K562 (cell line): Measurements from ENCODE around the gene FCHO2. TPM values are rescaled to one million over a fixed set of nuclear protein-coding genes. Genes with fewer than 3 reads are reported as not detected.

Source experiments
- ATAC-seq: fragments of 200-7000 bp; cut with Tn5 transposase; 3 replicates; pipeline ENCODE4 v1.9.1; 2020; ENCODE audit warnings: moderate library complexity
- BruUV-seq: library from RNA; stranded (reverse); fragments of 400-500 nt; replicated peaks from 2 replicates; lab custom pipeline; 2021; lab: Mats Ljungman, UMichigan
- CTCF ChIA-PET: fragments of 300-600 bp; formaldehyde crosslinking; extraction: SDS; loops from one replicate; lab custom pipeline; 2021; ENCODE audit warnings: low intra/inter-chr PET ratio; lab: Yijun Ruan, JAX
- POLR2A ChIA-PET: fragments of 300-600, 350-650 bp; sonication (Branson Sonifier 250); formaldehyde crosslinking; extraction: SDS; loops from one replicate; lab custom pipeline; 2021; ENCODE audit warnings: antibody characterized with exemption, inconsistent platforms; lab: Yijun Ruan, JAX
- DNase-seq, 4 experiments: peaks; one replicate each; pipeline versions ENCODE4 v3.0.0 to v3.0.0-alpha.2; 2011 to 2018; ENCODE audit warnings: low spot score in 3 of 4, mixed read lengths in 3 of 4; ENCODE audit errors: extremely low read depth in 1 of 4
- FAIRE-seq: peaks from 2 replicates; lab custom pipeline; 2011; peaks lifted over from hg19 to GRCh38; lab: Jason Lieb, UNC
- H2AFZ ChIP-seq: 2 replicates; pipeline ENCODE4 v1.6.0; 2011; ENCODE audit warnings: low read depth, low read length, control low read depth, inconsistent platforms
- H3K27ac ChIP-seq: fragments of 200-600 bp; 3 replicates; pipeline ENCODE4 v1.8.0; 2011; ENCODE audit warnings: low read depth, mild to moderate bottlenecking, control low read depth, inconsistent platforms, low read length, moderate library complexity, mixed read lengths; ENCODE audit errors: extremely low read depth
- H3K27me3 ChIP-seq, 2 experiments: fragments of 300-600 bp in 1 of 2; 2 replicates in 1 of 2; 3 replicates in 1 of 2; pipeline versions ENCODE4 v1.6.0 to v1.8.0; 2011; ENCODE audit warnings: inconsistent platforms in 2 of 2, low read length in 2 of 2, mild to moderate bottlenecking in 1 of 2, mixed read lengths in 1 of 2, moderate library complexity in 1 of 2; ENCODE audit not compliant: control insufficient read depth in 2 of 2, insufficient read depth in 2 of 2
- H3K36me3 ChIP-seq: fragments of 300-600 bp; 3 replicates; pipeline ENCODE4 v1.8.0; 2011; ENCODE audit warnings: mild to moderate bottlenecking, low read length, inconsistent platforms; ENCODE audit not compliant: control insufficient read depth, insufficient read depth
- H3K4me1 ChIP-seq, 2 experiments: fragments of 200-600 bp in 1 of 2; replicated peaks in 1 of 2; 2 replicates in 1 of 2; 3 replicates in 1 of 2; pipeline versions ENCODE4 v1.5.1 to v1.8.0; 2011; ENCODE audit warnings: inconsistent platforms in 2 of 2, low read length in 2 of 2, mild to moderate bottlenecking in 1 of 2, mixed read lengths in 1 of 2, moderate library complexity in 1 of 2; ENCODE audit not compliant: control insufficient read depth in 2 of 2, insufficient read depth in 2 of 2
- H3K4me2 ChIP-seq: 2 replicates; pipeline ENCODE4 v1.6.1; 2011; ENCODE audit warnings: low read length, control low read depth, inconsistent platforms, mixed read lengths; ENCODE audit not compliant: insufficient read depth
- H3K4me3 ChIP-seq: fragments of 200-600 bp; sonication (generic), shearing (Covaris generic); 2 replicates; pipeline ENCODE4 v1.5.1; 2016; ENCODE audit warnings: control low read depth, inconsistent platforms
- H3K79me2 ChIP-seq: fragments of 200-600 bp; 3 replicates; pipeline ENCODE4 v1.8.0; 2011; ENCODE audit warnings: low read length, inconsistent platforms; ENCODE audit not compliant: control insufficient read depth, insufficient read depth
- H3K9ac ChIP-seq, 2 experiments: 2 replicates each; pipeline versions ENCODE4 v1.6.0 to v1.6.1; 2011; ENCODE audit warnings: low read depth in 2 of 2, low read length in 2 of 2, control low read depth in 1 of 2, inconsistent platforms in 1 of 2, mild to moderate bottlenecking in 1 of 2, mixed read lengths in 1 of 2; ENCODE audit not compliant: insufficient read depth in 1 of 2
- H3K9me1 ChIP-seq: one replicate; pipeline ENCODE4 v1.6.0; 2011; ENCODE audit warnings: inconsistent platforms, mild to moderate bottlenecking, low read length, moderate library complexity; ENCODE audit not compliant: control insufficient read depth, insufficient read depth
- H3K9me3 ChIP-seq: replicated peaks from 2 replicates; pipeline ENCODE4 v1.5.1; 2011; ENCODE audit warnings: low read depth, low read length, inconsistent platforms; ENCODE audit not compliant: control insufficient read depth, insufficient read depth
- H4K20me1 ChIP-seq: replicated peaks from 2 replicates; pipeline ENCODE4 v1.6.1; 2011; ENCODE audit warnings: low read length, inconsistent platforms, mixed read lengths; ENCODE audit not compliant: control insufficient read depth, insufficient read depth
- DLX4 ChIP-seq: fragments of 250-450 bp; sonication (Bioruptor Pico); IDR thresholded peaks from 2 replicates; pipeline ENCODE4 v1.6.1; 2021; ENCODE audit warnings: mild to moderate bottlenecking
- ELK1 ChIP-seq: sonication (generic); formaldehyde crosslinking; IDR thresholded peaks from 2 replicates; pipeline ENCODE4 v1.8.1; 2022; ENCODE audit warnings: missing genetic modification reagents
- ETS2 ChIP-seq: IDR thresholded peaks from 2 replicates; pipeline ENCODE4 v1.6.1; 2016; ENCODE audit warnings: borderline replicate concordance, missing genetic modification characterization, mild to moderate bottlenecking, moderate library complexity, missing compliant biosample characterization; ENCODE audit not compliant: poor library complexity, severe bottlenecking
- ETV6 ChIP-seq, 3 experiments: fragments of 150-350 bp in 1 of 3; sonication (generic) in 1 of 3; formaldehyde crosslinking in 1 of 3; IDR thresholded peaks; 2 replicates each; pipeline versions ENCODE4 v1.6.1 to v1.8.0; 2014 to 2022; ENCODE audit warnings: borderline replicate concordance in 2 of 3, low read depth in 2 of 3, antibody characterized with exemption in 1 of 3, low read length in 1 of 3, mild to moderate bottlenecking in 1 of 3, missing genetic modification reagents in 1 of 3
- GTF2E2 ChIP-seq: fragments of 200-800 bp; sonication (Bioruptor generic); IDR thresholded peaks from 2 replicates; pipeline ENCODE4 v1.6.1; 2016; ENCODE audit warnings: missing genetic modification characterization, missing compliant biosample characterization
- NCOA4 ChIP-seq: fragments of 450-650 bp; IDR thresholded peaks from 2 replicates; pipeline ENCODE4 v1.6.1; 2018; ENCODE audit warnings: mild to moderate bottlenecking; ENCODE audit not compliant: partially characterized antibody
- TCF15 ChIP-seq: fragments of 250-450 bp; sonication (Bioruptor Pico); IDR thresholded peaks from 2 replicates; pipeline ENCODE4 v1.8.0; 2022; ENCODE audit warnings: moderate library complexity, mild to moderate bottlenecking, inconsistent platforms
- WGBS: fragments of 100-300 bp; shearing (Covaris generic); methylation state at CpG from one replicate; pipeline ENCODE4 v1.1.6; 2016; ENCODE audit warnings: low coverage, mixed read lengths; ENCODE audit not compliant: insufficient coverage; ENCODE audit errors: missing lambda C conversion rate; 5-methylcytosine and 5-hydroxymethylcytosine counted together
- in situ Hi-C: fragments of 300-500 bp; cut with MboI; formaldehyde crosslinking; loops from 4 replicates; pipeline ENCODE4 v1.15.0; 2018; ENCODE audit warnings: inconsistent platforms, mixed read lengths
- intact Hi-C: fragments of 100-400 bp; cut with micrococcal nuclease; formaldehyde crosslinking; loops from 2 replicates; pipeline ENCODE4 v1.14.2; 2022
- polyA plus RNA-seq, 8 experiments: library from polyadenylated mRNA; depleted of rRNA in 4 of 8; stranded (reverse) in 5 of 8; unstranded in 3 of 8; fragments of >200 nt; fragmentation: Nextera tagmentation in 2 of 8; fragmentation: Illumina TruSeq in 1 of 8; extraction: Ambion mirVana in 2 of 8; extraction: Trizol in 1 of 8; gene quantifications; 2 replicates each; pipeline versions ENCODE4 v1.2.1 to v1.2.3, GENCODE V29; 2011 to 2014; ENCODE audit warnings: inconsistent platforms in 1 of 8, missing spikeins in 1 of 8
- total RNA-seq, 7 experiments: library from RNA; depleted of rRNA in 6 of 7; stranded (reverse); fragments of >200 nt in 6 of 7; fragmentation: Illumina TruSeq in 2 of 7; extraction: Trizol in 2 of 7; gene quantifications; 2 replicates each; pipeline versions ENCODE4 v1.2.1 to v1.2.3, GENCODE V29; 2011 to 2021; ENCODE audit warnings: low replicate concordance in 1 of 7

Gene FCHO2
- total and polyA plus RNA-seq, 9 of the 15 experiments (the other 6 are each of a cell fraction or from before 2014, with no cell fraction given): 4.4 to 13.4 (median 8.3) TPM

- CTCF ChIA-PET: no interaction called here
- TF ChIP-seq GTF2E2 (tag) (no peak), NCOA4 (no peak), ETS2 (tag) (no peak), ELK1 (no peak), DLX4 (CRISPR knock-in tag) (no peak), TCF15 (CRISPR knock-in tag) (no peak), ETV6 (IDR thresholded peaks at IDR 0.05; ENCODE audit: borderline replicate concordance in 1 of 2, low read depth in 2 of 2, low read length in 1 of 2) (no peak), ETV6 (CRISPR knock-in tag; IDR thresholded peaks at IDR 0.05; ENCODE audit: borderline replicate concordance) (no peak)
- Histone ChIP-seq H3K4me1 (no peaks in the 10 kb centered on the region), H3K27me3 (no peaks in the 10 kb centered on the region; a peak in 1 of 5 replicates), H2AFZ (no peak overlapping the region), H3K9me3 (no peaks in the 10 kb centered on the region), H3K4me2 (no peak overlapping the region), H3K4me3 (no peak overlapping the region), H3K9ac (no peak overlapping the region), H3K27ac (no peak overlapping the region), H4K20me1 (no peaks in the 10 kb centered on the region), H3K36me3 (no peaks in the 10 kb centered on the region), H3K79me2 (no peaks in the 10 kb centered on the region), H3K9me1 (no peaks in the 10 kb centered on the region)
- 0% methylated on average over 1 of the region's 1 CpG for WGBS
- DNase-seq (no peak), FAIRE-seq (no peak), ATAC-seq (no peak)
- in situ Hi-C loops (no loop called here), intact Hi-C loops (no loop called here)
- POLR2A ChIA-PET: no interaction called here
- BruUV-seq: no TSS peak
Observed at GRCh38 chr5:73104326-73104725, 148.5 kb downstream of the FCHO2 start.
